Activated T-helper 2 cell treated with anti-CD3 and anti-CD28 coated beads, Interferon-gamma antibody, Interleukin-2, Interleukin-4, amounts not matched to agents 10 μg/mL and 5 μg/mL and 100 μg/mL, durations not matched to agents 14 hours and 24 hours and 36 hours (primary cell): ENCODE data around the gene C6orf141. TPM values are rescaled to one million over a fixed set of nuclear protein-coding genes. Genes with fewer than 3 reads are reported as not detected.

Source experiments
- DNase-seq: peaks from one replicate; pipeline ENCODE4 v3.0.0; 2021; ENCODE audit warnings: low spot score
- H3K27ac Mint-ChIP-seq: one replicate; pipeline ENCODE4 v1.8.0; 2021; ENCODE audit warnings: mixed read lengths
- H3K27me3 Mint-ChIP-seq: one replicate; pipeline ENCODE4 v1.8.0; 2021; ENCODE audit warnings: low read depth, mixed read lengths
- H3K36me3 Mint-ChIP-seq: one replicate; pipeline ENCODE4 v1.8.0; 2021; ENCODE audit warnings: low read depth, mixed read lengths
- H3K4me1 Mint-ChIP-seq: one replicate; pipeline ENCODE4 v1.8.0; 2021; ENCODE audit warnings: low read depth, mixed read lengths
- H3K4me3 Mint-ChIP-seq: one replicate; pipeline ENCODE4 v1.8.0; 2021; ENCODE audit warnings: low read depth, mild to moderate bottlenecking, moderate library complexity, mixed read lengths
- H3K9me3 Mint-ChIP-seq: one replicate; pipeline ENCODE4 v1.8.0; 2021; ENCODE audit warnings: mixed read lengths
- intact Hi-C: fragments of 100-400 bp; cut with micrococcal nuclease; formaldehyde crosslinking; loops from one replicate; pipeline ENCODE4 v1.15.1; 2023
- total RNA-seq: library from RNA; stranded (reverse); gene quantifications from 2 replicates; pipeline ENCODE4 v1.2.3, GENCODE V29; 2022

Gene C6orf141
- total RNA-seq, 1 donor from 2014 or later = not detected

- H3K27ac Mint-ChIP-seq = no peak overlapping the region
- no peaks in the 10 kb centered on the region for H3K9me3 Mint-ChIP-seq
- intact Hi-C loops = no loop called here
- peaks cover 38% of the 10 kb centered on the region for H3K27me3 Mint-ChIP-seq
- no peak for DNase-seq
- peaks cover 9% of the 10 kb centered on the region for H3K4me1 Mint-ChIP-seq
- H3K36me3 Mint-ChIP-seq = no peaks in the 10 kb centered on the region
- no peak overlapping the region for H3K4me3 Mint-ChIP-seq
Observed at GRCh38 chr6:49546331-49546730, 4.1 kb upstream of the C6orf141 start.

- no peaks in the 10 kb centered on the region for H3K36me3 Mint-ChIP-seq
- H3K4me1 Mint-ChIP-seq = peaks cover 14% of the 10 kb centered on the region
- no peak for DNase-seq
- H3K4me3 Mint-ChIP-seq = no peak overlapping the region
- no peaks in the 10 kb centered on the region for H3K9me3 Mint-ChIP-seq
- peaks cover 39% of the 10 kb centered on the region for H3K27me3 Mint-ChIP-seq
- H3K27ac Mint-ChIP-seq = no peak overlapping the region
- intact Hi-C loops = no loop called here
Observed at GRCh38 chr6:49548613-49549304, 1.7 kb upstream of the C6orf141 start.

DNA sequence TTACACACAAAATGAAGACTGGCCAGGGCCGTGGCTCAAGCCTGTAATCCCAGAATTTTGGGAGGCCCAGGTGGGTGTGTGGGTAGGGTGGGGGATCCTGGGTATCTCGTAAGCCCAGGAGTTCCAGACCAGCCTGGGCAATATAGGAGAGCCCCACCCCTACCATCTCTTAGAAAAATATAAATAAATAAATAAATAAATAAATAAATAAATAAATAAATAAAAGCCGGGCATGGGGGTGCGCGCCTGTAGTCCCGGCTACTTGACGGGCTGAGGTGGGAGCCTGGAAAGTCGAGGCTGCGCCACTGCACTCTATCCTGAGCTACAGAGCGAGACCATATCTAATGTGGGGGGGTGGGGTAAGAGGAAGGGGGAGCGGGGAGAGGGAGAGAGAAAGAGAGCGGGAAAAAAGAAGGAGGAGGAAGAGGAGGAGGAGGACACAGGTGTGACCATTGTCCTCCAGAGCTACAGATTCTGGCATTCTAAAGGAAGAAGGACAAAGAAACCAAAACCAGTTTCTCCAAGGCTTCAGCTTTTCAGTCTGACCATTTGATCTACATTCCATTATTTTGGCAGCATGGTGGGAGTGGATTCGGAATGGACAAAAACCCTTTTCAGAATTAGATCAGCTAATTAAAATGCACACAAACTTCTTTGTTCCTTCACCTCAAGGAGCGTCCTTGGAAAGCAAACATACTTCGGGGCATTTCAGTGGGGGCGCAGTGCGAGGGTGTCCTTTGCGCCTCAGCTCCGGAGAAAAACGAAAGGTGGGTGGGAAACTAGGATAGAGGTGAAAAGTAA is 577 bp upstream of the C6orf141 start:
- peaks cover 40% of the 10 kb centered on the region for H3K27me3 Mint-ChIP-seq
- H3K27ac Mint-ChIP-seq = no peak overlapping the region
- H3K4me1 Mint-ChIP-seq = peaks cover 14% of the 10 kb centered on the region
- intact Hi-C loops = loop anchor here (5.0 kb wide), 1 partner anchor 88 kb away; the partner anchor contains the start of genes CENPQ and MMUT
- H3K4me3 Mint-ChIP-seq = peak overlapping the region; percentile 75
- H3K36me3 Mint-ChIP-seq = no peaks in the 10 kb centered on the region
- DNase-seq = no peak
- no peaks in the 10 kb centered on the region for H3K9me3 Mint-ChIP-seq

DNA sequence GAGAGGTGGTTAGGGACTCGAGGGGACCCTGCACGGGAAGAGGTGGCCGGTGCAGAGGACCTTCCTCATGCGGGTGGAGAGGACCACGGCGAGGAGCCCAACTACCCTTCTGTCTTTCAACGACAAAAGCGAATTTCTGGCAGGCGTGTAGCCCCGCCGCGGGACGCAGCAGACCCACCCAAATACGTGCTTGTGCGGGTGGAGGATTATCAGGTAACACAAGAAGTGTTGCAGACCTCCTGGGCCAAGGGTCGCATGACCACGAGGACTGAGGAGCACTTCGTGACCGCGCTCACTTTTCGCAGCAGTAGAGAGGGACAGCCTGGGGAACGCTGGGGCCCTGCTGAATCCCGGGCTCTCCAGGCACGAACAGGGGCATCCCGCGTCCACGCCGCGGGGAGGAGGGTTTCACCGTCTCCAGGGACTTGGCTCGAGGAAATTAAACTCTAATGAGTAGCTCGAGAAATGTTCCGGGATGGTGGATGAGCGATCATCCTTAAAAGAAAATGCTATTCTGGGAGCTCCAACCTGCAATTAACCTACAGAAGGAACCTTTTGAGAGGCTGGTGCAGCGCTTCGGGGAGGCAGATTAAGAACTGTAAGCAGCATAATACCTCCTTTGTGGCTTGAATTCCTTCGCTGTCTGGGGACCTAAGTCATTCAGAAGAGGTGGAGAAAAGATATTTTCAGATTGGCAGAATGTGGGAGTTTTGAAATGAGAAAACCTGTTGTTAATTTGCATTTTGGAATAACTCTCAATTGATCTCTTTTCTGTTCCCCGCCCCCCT is 804 bp downstream of the C6orf141 start:
- intact Hi-C loops = loop anchor here (5.0 kb wide), 1 partner anchor 89 kb away; the partner anchor contains the start of genes CENPQ and MMUT
- H3K4me3 Mint-ChIP-seq = peak overlapping the region; percentile 75
- H3K4me1 Mint-ChIP-seq = peaks cover 14% of the 10 kb centered on the region
- H3K36me3 Mint-ChIP-seq = no peaks in the 10 kb centered on the region
- DNase-seq = no peak
- peaks cover 38% of the 10 kb centered on the region for H3K27me3 Mint-ChIP-seq
- no peak overlapping the region for H3K27ac Mint-ChIP-seq
- H3K9me3 Mint-ChIP-seq = no peaks in the 10 kb centered on the region

DNA sequence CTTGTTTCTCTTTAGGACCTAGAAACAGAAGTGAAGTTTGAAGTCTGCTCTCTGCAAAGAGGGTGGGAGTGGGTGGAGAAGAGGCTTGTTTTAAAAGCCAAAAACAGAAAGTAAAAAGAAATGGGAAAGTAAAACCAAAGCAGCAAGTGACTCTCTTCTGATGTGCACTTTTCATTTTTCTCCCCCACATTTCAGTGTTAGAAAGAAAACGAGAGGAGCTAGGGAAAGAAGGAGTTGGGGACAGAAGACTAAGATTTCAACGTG is 1.3 kb downstream of the C6orf141 start:
- no peak for DNase-seq
- no peaks in the 10 kb centered on the region for H3K36me3 Mint-ChIP-seq
- intact Hi-C loops = loop anchor here (5.0 kb wide), 1 partner anchor 89 kb away; the partner anchor contains the start of genes CENPQ and MMUT
- H3K9me3 Mint-ChIP-seq = no peaks in the 10 kb centered on the region
- peaks cover 32% of the 10 kb centered on the region for H3K27me3 Mint-ChIP-seq
- H3K4me3 Mint-ChIP-seq = peak overlapping the region; percentile 75
- H3K4me1 Mint-ChIP-seq = peaks cover 18% of the 10 kb centered on the region
- H3K27ac Mint-ChIP-seq = no peak overlapping the region

- peaks cover 26% of the 10 kb centered on the region for H3K27me3 Mint-ChIP-seq
- no peaks in the 10 kb centered on the region for H3K9me3 Mint-ChIP-seq
- H3K4me3 Mint-ChIP-seq = no peak overlapping the region
- no peak overlapping the region for H3K27ac Mint-ChIP-seq
- intact Hi-C loops = loop anchor here (5.0 kb wide), 1 partner anchor 90 kb away; the partner anchor contains the start of genes CENPQ and MMUT
- H3K36me3 Mint-ChIP-seq = no peaks in the 10 kb centered on the region
- peaks cover 18% of the 10 kb centered on the region for H3K4me1 Mint-ChIP-seq
- DNase-seq = no peak
Observed at GRCh38 chr6:49552596-49552995, 2.1 kb downstream of the C6orf141 start.

- Mint-ChIP-seq H3K27ac (no peak overlapping the region), H3K9me3 (no peaks in the 10 kb centered on the region), H3K4me3 (no peak overlapping the region), H3K27me3 (peaks cover 24% of the 10 kb centered on the region), H3K4me1 (peaks cover 18% of the 10 kb centered on the region), H3K36me3 (no peaks in the 10 kb centered on the region)
- intact Hi-C loops = loop anchor here (5.0 kb wide), 1 partner anchor 91 kb away; the partner anchor contains the start of genes CENPQ and MMUT
- DNase-seq = no peak
Observed at GRCh38 chr6:49553384-49553783, 2.9 kb downstream of the C6orf141 start.

- intact Hi-C loops = no loop called here
- Mint-ChIP-seq H3K27me3 (peaks cover 6% of the 10 kb centered on the region), H3K27ac (no peak overlapping the region), H3K9me3 (no peaks in the 10 kb centered on the region), H3K36me3 (no peaks in the 10 kb centered on the region), H3K4me3 (no peak overlapping the region), H3K4me1 (peaks cover 13% of the 10 kb centered on the region)
- DNase-seq = no peak
Observed at GRCh38 chr6:49555951-49556350, 5.5 kb downstream of the C6orf141 start.

- H3K27ac Mint-ChIP-seq = no peak overlapping the region
- H3K27me3 Mint-ChIP-seq = peaks cover 3% of the 10 kb centered on the region
- H3K9me3 Mint-ChIP-seq = no peaks in the 10 kb centered on the region
- H3K4me3 Mint-ChIP-seq = no peak overlapping the region
- no peak for DNase-seq
- H3K36me3 Mint-ChIP-seq = no peaks in the 10 kb centered on the region
- H3K4me1 Mint-ChIP-seq = peaks cover 9% of the 10 kb centered on the region
- intact Hi-C loops = no loop called here
Observed at GRCh38 chr6:49556429-49556837, 6.0 kb downstream of the C6orf141 start.

GRCh38 chr6:49557177-49557576 is 6.7 kb downstream of the C6orf141 start:
- Mint-ChIP-seq H3K27ac (no peak overlapping the region), H3K9me3 (no peaks in the 10 kb centered on the region), H3K4me1 (peaks cover 5% of the 10 kb centered on the region), H3K27me3 (peaks cover 1% of the 10 kb centered on the region), H3K36me3 (no peaks in the 10 kb centered on the region), H3K4me3 (no peak overlapping the region)
- no peak for DNase-seq
- intact Hi-C loops = no loop called here

GRCh38 chr6:49558238-49558637 is 7.8 kb downstream of the C6orf141 start:
- no peaks in the 10 kb centered on the region for H3K36me3 Mint-ChIP-seq
- DNase-seq = no peak
- H3K27ac Mint-ChIP-seq = no peak overlapping the region
- H3K9me3 Mint-ChIP-seq = no peaks in the 10 kb centered on the region
- H3K4me1 Mint-ChIP-seq = peaks cover 5% of the 10 kb centered on the region
- intact Hi-C loops = no loop called here
- H3K27me3 Mint-ChIP-seq = peaks cover 1% of the 10 kb centered on the region
- H3K4me3 Mint-ChIP-seq = no peak overlapping the region

DNA sequence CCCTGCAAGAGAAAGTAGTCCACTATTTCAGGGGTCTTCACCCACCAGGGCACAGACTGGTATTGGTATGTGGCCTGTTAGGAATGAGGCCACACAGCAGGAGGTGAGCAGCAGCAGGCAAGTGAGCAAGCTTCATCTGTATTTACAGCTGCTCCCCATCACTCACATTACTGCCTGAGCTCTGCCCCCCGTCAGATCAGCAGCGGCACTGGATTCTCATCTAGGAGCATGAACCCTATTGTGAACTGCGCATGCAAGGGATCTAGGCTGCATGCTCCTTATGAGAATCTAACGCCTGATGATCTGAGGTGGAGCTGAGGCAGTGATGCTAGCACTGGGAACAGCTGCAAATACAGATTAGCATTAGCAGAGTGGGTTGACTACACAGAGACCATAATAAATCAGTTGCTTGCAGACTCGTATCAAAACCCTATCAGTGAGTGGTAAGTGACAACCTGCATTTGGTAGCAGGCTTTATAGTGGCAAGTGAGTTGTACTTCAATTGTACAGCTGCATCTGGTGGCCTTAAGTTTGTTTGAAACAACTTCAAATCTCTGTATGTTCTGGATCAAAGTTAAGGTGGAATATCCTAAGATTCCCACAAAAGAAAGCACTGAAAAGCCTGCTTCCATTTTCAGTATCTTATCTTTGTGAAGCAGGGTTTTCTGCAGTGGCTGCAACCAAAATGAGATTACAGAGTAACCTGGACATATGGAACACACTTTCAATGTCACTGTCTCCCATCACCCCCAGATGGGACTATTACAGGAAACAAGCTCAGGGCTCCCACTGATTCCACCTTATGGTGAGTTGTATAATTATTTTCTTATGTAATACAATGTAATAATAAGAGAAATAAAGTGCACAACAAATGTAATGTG is 12.8 kb downstream of the C6orf141 start:
- DNase-seq = no peak
- intact Hi-C loops = no loop called here
- Mint-ChIP-seq H3K4me1 (peaks cover 2% of the 10 kb centered on the region), H3K9me3 (no peaks in the 10 kb centered on the region), H3K36me3 (no peaks in the 10 kb centered on the region), H3K4me3 (no peak overlapping the region), H3K27ac (no peak overlapping the region), H3K27me3 (peaks cover 3% of the 10 kb centered on the region)
